K562 (cell line): ENCODE data around the gene TPRG1L.

ENCODE experiments used
- CTCF ChIP-seq, 3 experiments: IDR thresholded peaks in 2 of 3; conservative IDR thresholded peaks in 1 of 3; 2 replicates each; pipeline ENCODE4 v1.5.1; 2011 to 2012; ENCODE audit warnings: low read length in 3 of 3, mild to moderate bottlenecking in 3 of 3, control low read depth in 2 of 3, improper control_type of control experiment in 1 of 3, inconsistent platforms in 1 of 3, low read depth in 1 of 3, mixed read lengths in 1 of 3, moderate library complexity in 1 of 3; ENCODE audit not compliant: insufficient read depth in 2 of 3
- FOXP1 ChIP-seq: sonication (generic); formaldehyde crosslinking; IDR thresholded peaks from 2 replicates; pipeline ENCODE4 v1.8.0; 2022; ENCODE audit warnings: mild to moderate bottlenecking, missing genetic modification reagents
- LEF1 ChIP-seq: fragments of 450-650 bp; IDR thresholded peaks from 2 replicates; pipeline ENCODE4 v1.6.1; 2016; ENCODE audit warnings: mild to moderate bottlenecking
- RFX5 ChIP-seq: IDR thresholded peaks from 2 replicates; pipeline ENCODE4 v1.6.1; 2011; ENCODE audit warnings: low read depth, mild to moderate bottlenecking, improper control_type of control experiment, low read length
- RNF2 ChIP-seq: sonication (generic); IDR thresholded peaks from 2 replicates; pipeline ENCODE4 v1.6.1; 2016
- SPI1 ChIP-seq: IDR thresholded peaks from 2 replicates; pipeline ENCODE4 v1.6.1; 2011; ENCODE audit warnings: low read depth, low read length, control low read depth, borderline replicate concordance

GRCh38 chr1:3585940-3586568 is 38.8 kb upstream of the TPRG1L start:
- TF ChIP-seq CTCF (IDR thresholded peaks at IDR 0.05 in 2 of 3, conservative IDR thresholded peaks at IDR 0.05 in 1 of 3; ENCODE audit: insufficient read depth in 2 of 3, low read depth in 1 of 3, low read length in 3 of 3): no peak
- TF ChIP-seq RNF2: no peak
- TF ChIP-seq RFX5: no peak
- no peak for TF ChIP-seq LEF1
- no peak for TF ChIP-seq SPI1
- TF ChIP-seq FOXP1 (CRISPR knock-in tag): no peak
